ENCODE data around the gene PRR23B.

PRR23B gene

GRCh38 chr3:138972941-138973340, 47.8 kb downstream of the PRR23B start:
- no peak for DNase-seq

DNA sequence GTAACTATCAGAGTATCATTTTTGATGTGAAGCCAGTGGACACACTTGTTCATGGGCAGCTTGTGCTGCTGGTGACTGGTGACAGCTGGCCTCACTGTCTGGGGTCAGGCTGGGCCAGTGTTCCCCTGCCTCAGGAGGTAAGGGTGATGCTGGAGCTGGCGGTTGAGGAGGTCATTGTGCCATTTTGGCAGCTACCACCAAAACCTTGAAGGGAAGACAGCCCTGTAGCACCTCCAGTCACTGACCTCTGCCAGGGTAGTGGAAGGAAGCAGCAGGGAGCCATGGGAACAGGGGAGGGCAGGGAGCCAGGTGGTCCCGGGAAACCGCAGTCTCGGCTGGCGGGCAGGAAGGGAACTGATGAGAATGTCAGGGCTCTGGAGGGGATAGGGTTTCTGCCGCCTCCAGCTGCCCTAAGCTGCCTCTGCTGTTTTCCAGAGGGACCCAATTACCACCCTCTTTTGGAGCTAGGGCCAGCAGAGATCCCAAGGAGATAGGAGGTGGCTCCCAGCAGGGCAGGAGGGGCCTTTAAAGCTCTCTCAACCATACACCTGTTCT, 48.9 kb downstream of the PRR23B start:
- DNase-seq = no peak

Measured in NCI-H1436 (cell line).